ENCODE data around the gene BAZ2A.

DNA sequence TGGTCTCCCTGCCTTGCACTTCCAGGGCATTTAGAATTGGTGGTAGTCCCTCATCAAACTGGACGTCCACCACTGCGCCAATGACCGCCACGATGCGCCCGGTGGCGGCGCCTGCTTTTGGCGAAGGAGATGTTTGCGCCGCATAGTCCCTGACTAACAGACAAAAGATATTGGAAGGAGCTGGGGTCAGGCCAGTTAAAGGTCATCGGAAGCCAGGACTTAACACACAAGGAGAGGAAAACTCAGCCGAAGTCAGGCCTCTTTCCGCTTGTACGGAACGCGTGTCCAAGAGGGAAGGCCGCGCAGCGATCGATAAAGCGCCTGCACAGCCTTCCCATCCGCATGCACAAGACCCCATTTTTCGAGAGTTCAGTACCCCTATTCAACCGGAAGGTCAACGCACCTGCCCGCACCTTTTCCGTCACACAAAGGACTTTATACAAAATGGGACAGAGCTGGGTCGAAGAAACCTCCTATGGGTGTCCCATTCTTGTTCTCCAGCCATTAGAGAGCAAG lies 15.1 kb upstream of the BAZ2A start:
- no peak for TF ChIP-seq GATA2 (IDR thresholded peaks at IDR 0.05; ENCODE audit: low read depth, low read length)
- TF ChIP-seq GATA3 (IDR thresholded peaks at IDR 0.05; ENCODE audit: low read depth, low read length), result no peak

Measured in SH-SY5Y (cell line).